Esophagus (tissue), 2 donors: Measurements from ENCODE around the gene RNF213. TPM values are rescaled to one million over a fixed set of nuclear protein-coding genes. Genes with fewer than 3 reads are reported as not detected.

Source experiments
- H3K27ac ChIP-seq, 2 donors: one replicate each; pipeline ENCODE4 v1.5.1; 2013; ENCODE audit warnings: low read depth in 2 of 2, mild to moderate bottlenecking in 2 of 2, inconsistent platforms in 1 of 2, low read length in 1 of 2, moderate library complexity in 1 of 2
- H3K27me3 ChIP-seq, 2 donors: one replicate each; pipeline ENCODE4 v1.6.1; 2013; ENCODE audit warnings: low read length in 2 of 2, control low read depth in 1 of 2, mild to moderate bottlenecking in 1 of 2; ENCODE audit not compliant: insufficient read depth in 2 of 2, control insufficient read depth in 1 of 2
- H3K36me3 ChIP-seq, 2 donors: one replicate each; pipeline ENCODE4 v1.6.1; 2013; ENCODE audit warnings: low read length in 1 of 2; ENCODE audit not compliant: control insufficient read depth in 2 of 2, insufficient read depth in 2 of 2
- H3K4me1 ChIP-seq, 2 donors: one replicate each; pipeline ENCODE4 v1.6.1; 2013; ENCODE audit warnings: low read length in 1 of 2; ENCODE audit not compliant: control insufficient read depth in 2 of 2, insufficient read depth in 2 of 2
- H3K4me3 ChIP-seq, 2 donors: one replicate each; pipeline ENCODE4 v1.5.1; 2013; ENCODE audit warnings: low read length in 2 of 2, mild to moderate bottlenecking in 2 of 2, low read depth in 1 of 2, moderate library complexity in 1 of 2
- H3K9me3 ChIP-seq, 2 donors: one replicate each; pipeline ENCODE4 v1.6.1; 2013; ENCODE audit warnings: mild to moderate bottlenecking in 2 of 2, low read depth in 1 of 2, low read length in 1 of 2, moderate library complexity in 1 of 2; ENCODE audit not compliant: control insufficient read depth in 2 of 2, insufficient read depth in 1 of 2
- WGBS, 2 donors: extraction: QIAGEN DNeasy Blood & Tissue Kit; methylation state at CpG; one replicate each; pipeline ENCODE4 v1.1.7; 2013; 5-methylcytosine and 5-hydroxymethylcytosine counted together
- polyA plus RNA-seq, 2 donors: library from polyadenylated mRNA; stranded (reverse); fragments of 200-250 nt; gene quantifications; one replicate each; pipeline ENCODE4 v1.2.3, GENCODE V29; 2013
- donor health status: healthy with polysubstance abuse.
- donor health status: Bipolar disorder and iron deficiency.

RNF213 gene
- polyA plus RNA-seq, 2 donors = 17.9 to 54.7 TPM

- no peaks in the 10 kb centered on the region for H3K27me3 ChIP-seq
- peaks cover 22 to 44% of the 10 kb centered on the region in 2 donors for H3K36me3 ChIP-seq
- H3K4me1 ChIP-seq = no peaks in the 10 kb centered on the region
- no peaks in the 10 kb centered on the region for H3K9me3 ChIP-seq
- WGBS, 2 donors = 88 to 89% methylated on average over 22 of the region's 22 CpGs
- H3K27ac ChIP-seq = no peak overlapping the region
- H3K4me3 ChIP-seq = no peak overlapping the region
These were observed 113.5 kb downstream of the RNF213 start for GRCh38 chr17:80374039-80374731.

- Histone ChIP-seq H3K27me3 (no peaks in the 10 kb centered on the region), H3K4me3 (no peak overlapping the region), H3K36me3 (peaks cover 22 to 44% of the 10 kb centered on the region in 2 donors), H3K4me1 (no peaks in the 10 kb centered on the region), H3K9me3 (no peaks in the 10 kb centered on the region), H3K27ac (no peak overlapping the region)
- WGBS, 2 donors = 78 to 79% methylated on average over 14 of the region's 14 CpGs
These were observed 114.3 kb downstream of the RNF213 start for GRCh38 chr17:80374732-80375585.

- no peaks in the 10 kb centered on the region for H3K4me1 ChIP-seq
- peaks cover 31 to 54% of the 10 kb centered on the region in 2 donors for H3K36me3 ChIP-seq
- H3K4me3 ChIP-seq = no peak overlapping the region
- no peaks in the 10 kb centered on the region for H3K27me3 ChIP-seq
- no peaks in the 10 kb centered on the region for H3K9me3 ChIP-seq
- no peak overlapping the region for H3K27ac ChIP-seq
- 85 to 94% methylated on average over 4 of the region's 4 CpGs for WGBS, 2 donors
These were observed 115.9 kb downstream of the RNF213 start for GRCh38 chr17:80376531-80376930.

DNA sequence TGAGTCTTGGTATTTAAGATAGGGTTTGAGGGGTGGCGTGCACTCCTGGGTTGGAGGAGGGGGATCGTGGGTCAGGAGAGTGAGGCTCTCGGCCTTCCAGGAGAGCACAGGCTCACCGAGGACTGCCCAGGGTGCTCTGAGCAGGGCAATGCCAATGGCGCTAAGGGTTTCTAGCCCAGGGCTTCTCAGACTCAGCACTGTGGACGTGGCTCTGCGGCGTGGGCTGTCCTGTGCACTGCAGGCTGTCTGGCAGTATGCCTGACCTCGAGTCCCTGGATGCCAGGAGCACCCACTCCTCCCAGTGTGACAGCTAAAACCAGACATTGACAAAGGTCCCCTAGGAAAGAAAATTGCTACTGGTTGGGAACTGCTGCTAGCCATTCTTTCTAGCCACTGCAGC, 117.1 kb downstream of the RNF213 start:
- no peaks in the 10 kb centered on the region for H3K27me3 ChIP-seq
- no peak overlapping the region for H3K27ac ChIP-seq
- peaks cover 32 to 54% of the 10 kb centered on the region in 2 donors for H3K36me3 ChIP-seq
- WGBS, 2 donors = 92 to 94% methylated on average over 9 of the region's 9 CpGs
- H3K4me3 ChIP-seq = no peak overlapping the region
- H3K9me3 ChIP-seq = no peaks in the 10 kb centered on the region
- no peaks in the 10 kb centered on the region for H3K4me1 ChIP-seq

- Histone ChIP-seq H3K36me3 (peaks cover 31 to 57% of the 10 kb centered on the region in 2 donors), H3K27me3 (no peaks in the 10 kb centered on the region)
- 89 to 95% methylated on average over 9 of the region's 9 CpGs for WGBS, 2 donors
These were observed 118.7 kb downstream of the RNF213 start for GRCh38 chr17:80379348-80379747.

DNA sequence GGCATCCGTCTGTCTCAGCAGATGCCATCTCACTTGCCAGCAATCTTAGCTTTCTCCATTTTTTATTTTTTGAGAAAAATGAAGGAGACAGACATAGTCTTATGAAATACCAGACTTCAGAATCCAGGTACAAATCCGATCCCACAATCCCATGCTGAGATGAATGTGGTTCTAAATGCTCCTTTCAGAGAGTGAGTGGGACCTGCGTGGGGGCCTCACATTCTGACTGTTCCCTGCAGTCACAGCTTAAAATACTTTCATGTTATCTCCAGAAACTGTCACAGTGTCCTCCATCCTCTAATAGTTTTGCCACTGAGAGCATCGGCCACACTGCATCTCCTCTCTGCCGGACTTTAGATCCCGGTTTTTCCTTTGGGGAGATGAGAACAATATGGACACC, 119.4 kb downstream of the RNF213 start:
- Histone ChIP-seq H3K27ac (no peak overlapping the region), H3K4me3 (no peak overlapping the region), H3K27me3 (no peaks in the 10 kb centered on the region), H3K36me3 (peaks cover 35 to 61% of the 10 kb centered on the region in 2 donors), H3K9me3 (no peaks in the 10 kb centered on the region), H3K4me1 (no peaks in the 10 kb centered on the region)
- WGBS, 2 donors = 94% methylated on average over 6 of the region's 6 CpGs

More at GRCh38 chr17:80379348-80379747, 118.7 kb downstream of the RNF213 start:
- Histone ChIP-seq H3K4me1 (no peaks in the 10 kb centered on the region), H3K27ac (no peak overlapping the region), H3K4me3 (no peak overlapping the region), H3K9me3 (no peaks in the 10 kb centered on the region)

GRCh38 chr17:80380555-80381002, 119.9 kb downstream of the RNF213 start:
- H3K27ac ChIP-seq = no peak overlapping the region
- H3K4me1 ChIP-seq = no peaks in the 10 kb centered on the region
- H3K4me3 ChIP-seq = no peak overlapping the region
- no peaks in the 10 kb centered on the region for H3K9me3 ChIP-seq
- 85 to 90% methylated on average over 21 of the region's 21 CpGs for WGBS, 2 donors
- H3K36me3 ChIP-seq = peaks cover 35 to 66% of the 10 kb centered on the region in 2 donors
- H3K27me3 ChIP-seq = no peaks in the 10 kb centered on the region

- Histone ChIP-seq H3K27ac (no peak overlapping the region), H3K4me3 (no peak overlapping the region), H3K27me3 (no peaks in the 10 kb centered on the region), H3K4me1 (no peaks in the 10 kb centered on the region), H3K9me3 (no peaks in the 10 kb centered on the region), H3K36me3 (peaks cover 31 to 70% of the 10 kb centered on the region in 2 donors)
- WGBS, 2 donors = 94 to 95% methylated on average over 18 of the region's 18 CpGs
These were observed 120.8 kb downstream of the RNF213 start for GRCh38 chr17:80381416-80381923.

DNA sequence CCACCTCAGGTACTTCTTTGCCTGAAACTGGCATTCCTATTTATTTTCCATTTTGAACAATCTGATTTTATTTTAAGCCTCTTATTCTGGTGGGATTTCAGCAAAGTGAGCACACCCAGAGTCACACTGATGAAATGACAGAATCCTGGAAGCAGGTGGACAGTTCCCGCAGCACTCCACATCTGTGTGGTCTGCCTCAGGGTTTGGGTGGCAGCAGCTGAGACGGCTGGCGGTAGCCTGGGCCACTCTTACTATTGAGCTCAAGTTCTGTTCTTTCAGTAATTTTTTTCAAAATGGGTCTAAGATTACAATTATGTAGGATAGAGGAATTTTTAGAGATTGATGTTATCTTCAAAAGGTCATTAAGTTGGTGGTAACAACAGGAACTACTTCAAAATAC, 121.8 kb downstream of the RNF213 start:
- Histone ChIP-seq H3K4me3 (no peak overlapping the region), H3K36me3 (peaks cover 29 to 73% of the 10 kb centered on the region in 2 donors), H3K9me3 (no peaks in the 10 kb centered on the region), H3K27me3 (no peaks in the 10 kb centered on the region), H3K4me1 (no peaks in the 10 kb centered on the region), H3K27ac (no peak overlapping the region)
- 89 to 91% methylated on average over 3 of the region's 3 CpGs for WGBS, 2 donors
